GM12873 (cell line): ENCODE data around the gene CCDC88A.

Experiments used
- CTCF ChIP-seq: IDR thresholded peaks from 2 replicates; pipeline ENCODE4 v1.5.1; 2012; ENCODE audit warnings: low read depth, mild to moderate bottlenecking, moderate library complexity, low read length, control low read depth; ENCODE audit not compliant: insufficient read depth; ENCODE audit errors: missing control alignments

CCDC88A gene

GRCh38 chr2:55269645-55269990, 150.0 kb downstream of the CCDC88A start:
- no peak for TF ChIP-seq CTCF

- TF ChIP-seq CTCF = peak; percentile 10
Measured at GRCh38 chr2:55268907-55269644, 150.6 kb downstream of the CCDC88A start, which contains the start of gene MTIF2. Gene MTIF2, minus strand, starts transcription at chr2:55269231. Its CDS starts 5,373 bp downstream, at chr2:55263858.

GRCh38 chr2:55268288-55268906, 151.3 kb downstream of the CCDC88A start:
- no peak for TF ChIP-seq CTCF

GRCh38 chr2:55252832-55253231, 166.8 kb downstream of the CCDC88A start:
- TF ChIP-seq CTCF = no peak

- TF ChIP-seq CTCF = no peak
Measured at GRCh38 chr2:55247025-55247424, 172.6 kb downstream of the CCDC88A start.

GRCh38 chr2:55245411-55245810, 174.2 kb downstream of the CCDC88A start:
- TF ChIP-seq CTCF = no peak

GRCh38 chr2:55242617-55243016, 177.0 kb downstream of the CCDC88A start:
- no peak for TF ChIP-seq CTCF
